ENCODE measurements around the gene LRRC3C.
A peak's percentile ranks its signal among the peaks of the same experiment; 100 is the strongest.

The LRRC3C gene

DNA sequence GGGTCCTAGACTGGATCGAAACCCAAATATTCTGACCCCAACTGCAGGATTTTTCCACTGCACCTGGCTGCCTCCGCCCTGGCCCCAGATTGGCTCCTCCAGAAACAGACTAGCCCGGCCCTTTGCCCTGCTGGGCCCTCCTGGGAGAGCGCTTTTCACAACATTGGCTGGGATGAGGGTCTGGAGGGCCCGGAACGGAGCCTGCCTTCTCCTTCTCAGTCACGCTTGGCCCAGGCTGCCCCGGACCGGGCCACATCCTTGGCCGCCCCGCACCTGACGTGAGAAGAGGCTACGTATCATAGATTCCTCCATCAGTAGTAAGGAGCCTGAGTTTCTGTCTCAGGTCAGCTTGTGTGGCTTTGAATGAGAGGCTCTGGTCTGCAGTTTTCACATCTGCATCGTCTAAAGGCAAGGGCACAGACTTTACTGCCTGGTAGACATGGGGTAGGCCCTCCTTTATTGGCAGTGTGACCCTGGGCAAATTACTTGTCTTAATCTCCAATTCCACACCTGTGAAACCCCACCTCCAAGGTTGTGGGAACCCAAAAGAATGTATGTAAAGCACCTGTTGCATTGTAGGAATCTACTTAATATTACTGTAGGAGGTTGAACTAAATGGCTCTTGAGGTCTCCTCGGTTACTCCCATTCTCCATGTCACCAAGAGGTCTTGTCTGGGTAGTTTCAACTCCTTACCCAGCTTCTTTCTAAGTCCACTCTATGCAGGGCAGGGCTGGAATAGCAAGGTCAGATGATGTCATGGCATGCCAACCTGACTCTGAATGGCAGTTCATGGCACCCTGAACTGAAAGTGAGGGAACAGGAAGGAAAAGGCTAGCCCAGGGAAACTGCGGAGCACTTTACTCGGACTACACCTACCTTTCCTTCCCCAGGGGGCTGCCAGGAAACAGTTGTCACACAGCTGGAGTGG, 661 bp downstream of the LRRC3C start:
- peak; percentile 11 for ATAC-seq
- TF ChIP-seq, protein P1, sequence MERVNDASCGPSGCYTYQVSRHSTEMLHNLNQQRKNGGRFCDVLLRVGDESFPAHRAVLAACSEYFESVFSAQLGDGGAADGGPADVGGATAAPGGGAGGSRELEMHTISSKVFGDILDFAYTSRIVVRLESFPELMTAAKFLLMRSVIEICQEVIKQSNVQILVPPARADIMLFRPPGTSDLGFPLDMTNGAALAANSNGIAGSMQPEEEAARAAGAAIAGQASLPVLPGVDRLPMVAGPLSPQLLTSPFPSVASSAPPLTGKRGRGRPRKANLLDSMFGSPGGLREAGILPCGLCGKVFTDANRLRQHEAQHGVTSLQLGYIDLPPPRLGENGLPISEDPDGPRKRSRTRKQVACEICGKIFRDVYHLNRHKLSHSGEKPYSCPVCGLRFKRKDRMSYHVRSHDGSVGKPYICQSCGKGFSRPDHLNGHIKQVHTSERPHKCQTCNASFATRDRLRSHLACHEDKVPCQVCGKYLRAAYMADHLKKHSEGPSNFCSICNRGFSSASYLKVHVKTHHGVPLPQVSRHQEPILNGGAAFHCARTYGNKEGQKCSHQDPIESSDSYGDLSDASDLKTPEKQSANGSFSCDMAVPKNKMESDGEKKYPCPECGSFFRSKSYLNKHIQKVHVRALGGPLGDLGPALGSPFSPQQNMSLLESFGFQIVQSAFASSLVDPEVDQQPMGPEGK (CRISPR knock-in tag; IDR thresholded peaks at IDR 0.05; ENCODE audit: borderline replicate concordance): no peak
- no peak for TF ChIP-seq ZNF565 (CRISPR knock-in tag; conservative IDR thresholded peaks at IDR 0.05; ENCODE audit: low read depth)
- no peak for TF ChIP-seq ZNF8 (CRISPR knock-in tag; IDR thresholded peaks at IDR 0.05)
- TF ChIP-seq ZFP30 (CRISPR knock-in tag; IDR thresholded peaks at IDR 0.05): no peak
- no peak for TF ChIP-seq GLIS3 (CRISPR knock-in tag; IDR thresholded peaks at IDR 0.05)
- no peak for TF ChIP-seq ZNF70 (CRISPR knock-in tag; IDR thresholded peaks at IDR 0.05)
- TF ChIP-seq TCF4 (CRISPR knock-in tag; IDR thresholded peaks at IDR 0.05; ENCODE audit: borderline replicate concordance): no peak
- TF ChIP-seq ESRRG (CRISPR knock-in tag; IDR thresholded peaks at IDR 0.05): no peak
- no peak for TF ChIP-seq TOX (CRISPR knock-in tag; IDR thresholded peaks at IDR 0.05; ENCODE audit: borderline replicate concordance)

DNA sequence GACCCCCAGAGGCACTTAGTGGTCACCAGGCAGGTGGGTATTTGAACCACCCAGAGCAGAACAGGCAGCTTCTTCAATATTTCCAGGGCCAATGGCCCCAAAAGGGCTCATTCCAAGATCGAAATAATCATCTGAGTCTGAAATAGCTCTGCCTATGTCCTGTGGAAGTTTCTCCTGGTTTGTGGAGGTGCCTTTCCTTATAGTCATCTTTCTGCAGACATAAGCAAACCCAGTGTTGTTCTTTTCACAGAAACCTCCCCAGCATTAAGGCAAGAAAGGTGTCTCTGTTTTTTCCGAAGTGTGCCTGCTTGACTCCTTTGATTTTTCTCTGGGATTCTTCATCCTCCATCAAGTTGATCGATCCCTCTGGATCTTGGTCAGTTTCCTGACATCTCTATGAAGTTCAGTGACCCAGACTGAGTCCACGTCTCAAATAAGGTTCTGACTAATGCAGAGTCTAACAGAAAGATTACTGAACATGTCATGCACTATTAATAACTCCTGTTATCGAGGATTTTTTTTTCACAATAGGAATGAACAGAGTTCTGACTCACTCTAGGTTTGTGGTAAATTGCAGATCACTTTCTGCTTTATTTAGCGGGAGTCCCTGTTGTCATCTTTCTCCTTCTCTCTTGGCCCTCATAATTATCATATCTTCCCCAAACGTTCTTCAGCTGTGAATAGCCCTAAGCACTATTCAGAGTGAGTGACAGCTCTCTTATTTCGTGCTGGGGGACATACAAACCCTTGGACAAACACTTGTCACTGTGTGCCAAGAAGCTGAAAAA, 1.5 kb downstream of the LRRC3C start:
- peak; percentile 73 for ATAC-seq
- TF ChIP-seq ZFP3 (CRISPR knock-in tag; IDR thresholded peaks at IDR 0.05) (no peak), BACH2 (CRISPR knock-in tag; IDR thresholded peaks at IDR 0.05; ENCODE audit: borderline replicate concordance) (no peak), CSDC2 (CRISPR knock-in tag; IDR thresholded peaks at IDR 0.05) (no peak), ESRRG (CRISPR knock-in tag; IDR thresholded peaks at IDR 0.05) (no peak)

DNA sequence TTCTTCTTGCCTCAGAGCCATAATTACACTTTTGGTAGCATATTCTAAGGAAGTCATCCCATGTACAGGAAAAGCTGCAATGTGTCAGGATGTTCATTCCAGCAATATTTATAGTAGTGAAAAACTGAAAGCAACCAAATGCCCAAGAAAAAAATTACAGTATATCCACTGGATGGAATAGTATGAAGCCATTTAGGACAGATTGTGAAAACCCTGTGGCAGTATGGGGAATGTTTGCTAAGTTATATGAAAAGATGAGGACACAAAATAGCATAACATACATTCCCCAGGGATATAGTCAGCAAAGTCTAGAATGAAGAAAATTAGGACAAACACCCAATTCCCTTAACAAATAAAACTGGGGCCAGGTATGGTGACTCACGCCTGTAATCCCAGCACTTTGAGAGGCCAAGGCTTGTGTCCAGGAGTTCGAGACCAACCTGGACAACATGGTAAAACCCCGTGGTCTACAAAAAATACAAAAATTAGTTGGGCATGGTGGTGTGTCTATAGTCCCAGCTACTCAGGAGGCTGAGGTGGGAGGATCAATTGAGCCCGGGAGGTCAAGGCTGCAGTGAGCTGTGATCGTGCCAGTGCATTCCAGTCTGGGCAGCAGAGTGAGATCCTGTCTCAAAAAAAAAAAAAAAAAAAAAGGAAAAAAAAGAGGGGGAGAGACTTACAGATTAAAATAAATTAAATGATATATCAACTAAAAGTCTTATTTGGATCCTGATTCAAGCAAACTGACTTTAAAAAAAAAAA, 2.3 kb downstream of the LRRC3C start:
- TF ChIP-seq BACH2 (CRISPR knock-in tag; IDR thresholded peaks at IDR 0.05; ENCODE audit: borderline replicate concordance) (no peak), CSDC2 (CRISPR knock-in tag; IDR thresholded peaks at IDR 0.05) (no peak), ZFP3 (CRISPR knock-in tag; IDR thresholded peaks at IDR 0.05) (no peak), GLIS3 (CRISPR knock-in tag; IDR thresholded peaks at IDR 0.05) (no peak), OSR1 (CRISPR knock-in tag; IDR thresholded peaks at IDR 0.05) (no peak), RARB (CRISPR knock-in tag; IDR thresholded peaks at IDR 0.05) (no peak), ZNF8 (CRISPR knock-in tag; IDR thresholded peaks at IDR 0.05) (no peak), ZFP30 (CRISPR knock-in tag; IDR thresholded peaks at IDR 0.05) (no peak), TOX (CRISPR knock-in tag; IDR thresholded peaks at IDR 0.05; ENCODE audit: borderline replicate concordance) (no peak), SNAI2 (CRISPR knock-in tag; IDR thresholded peaks at IDR 0.05) (no peak), ZC3H10 (CRISPR knock-in tag; IDR thresholded peaks at IDR 0.05) (no peak)
- TF ChIP-seq, protein P1 (CRISPR knock-in tag; IDR thresholded peaks at IDR 0.05; ENCODE audit: borderline replicate concordance): no peak
- TF ChIP-seq, protein P2, sequence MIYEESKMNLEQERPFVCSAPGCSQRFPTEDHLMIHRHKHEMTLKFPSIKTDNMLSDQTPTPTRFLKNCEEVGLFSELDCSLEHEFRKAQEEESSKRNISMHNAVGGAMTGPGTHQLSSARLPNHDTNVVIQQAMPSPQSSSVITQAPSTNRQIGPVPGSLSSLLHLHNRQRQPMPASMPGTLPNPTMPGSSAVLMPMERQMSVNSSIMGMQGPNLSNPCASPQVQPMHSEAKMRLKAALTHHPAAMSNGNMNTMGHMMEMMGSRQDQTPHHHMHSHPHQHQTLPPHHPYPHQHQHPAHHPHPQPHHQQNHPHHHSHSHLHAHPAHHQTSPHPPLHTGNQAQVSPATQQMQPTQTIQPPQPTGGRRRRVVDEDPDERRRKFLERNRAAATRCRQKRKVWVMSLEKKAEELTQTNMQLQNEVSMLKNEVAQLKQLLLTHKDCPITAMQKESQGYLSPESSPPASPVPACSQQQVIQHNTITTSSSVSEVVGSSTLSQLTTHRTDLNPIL (CRISPR knock-in tag; IDR thresholded peaks at IDR 0.05; ENCODE audit: low read depth): no peak
- TF ChIP-seq, protein P3, sequence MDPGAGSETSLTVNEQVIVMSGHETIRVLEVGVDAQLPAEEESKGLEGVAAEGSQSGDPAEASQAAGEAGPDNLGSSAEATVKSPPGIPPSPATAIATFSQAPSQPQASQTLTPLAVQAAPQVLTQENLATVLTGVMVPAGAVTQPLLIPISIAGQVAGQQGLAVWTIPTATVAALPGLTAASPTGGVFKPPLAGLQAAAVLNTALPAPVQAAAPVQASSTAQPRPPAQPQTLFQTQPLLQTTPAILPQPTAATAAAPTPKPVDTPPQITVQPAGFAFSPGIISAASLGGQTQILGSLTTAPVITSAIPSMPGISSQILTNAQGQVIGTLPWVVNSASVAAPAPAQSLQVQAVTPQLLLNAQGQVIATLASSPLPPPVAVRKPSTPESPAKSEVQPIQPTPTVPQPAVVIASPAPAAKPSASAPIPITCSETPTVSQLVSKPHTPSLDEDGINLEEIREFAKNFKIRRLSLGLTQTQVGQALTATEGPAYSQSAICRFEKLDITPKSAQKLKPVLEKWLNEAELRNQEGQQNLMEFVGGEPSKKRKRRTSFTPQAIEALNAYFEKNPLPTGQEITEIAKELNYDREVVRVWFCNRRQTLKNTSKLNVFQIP (CRISPR knock-in tag; IDR thresholded peaks at IDR 0.05; ENCODE audit: borderline replicate concordance, low read depth): no peak
- peak; percentile 46 for ATAC-seq
